ENCODE measurements around the gene KCNA3. TPM values are rescaled to one million over a fixed set of nuclear protein-coding genes. Genes with fewer than 3 reads are reported as not detected.

The KCNA3 gene
- total RNA-seq = 0.22 TPM
- long read RNA-seq = 0 reads

DNA sequence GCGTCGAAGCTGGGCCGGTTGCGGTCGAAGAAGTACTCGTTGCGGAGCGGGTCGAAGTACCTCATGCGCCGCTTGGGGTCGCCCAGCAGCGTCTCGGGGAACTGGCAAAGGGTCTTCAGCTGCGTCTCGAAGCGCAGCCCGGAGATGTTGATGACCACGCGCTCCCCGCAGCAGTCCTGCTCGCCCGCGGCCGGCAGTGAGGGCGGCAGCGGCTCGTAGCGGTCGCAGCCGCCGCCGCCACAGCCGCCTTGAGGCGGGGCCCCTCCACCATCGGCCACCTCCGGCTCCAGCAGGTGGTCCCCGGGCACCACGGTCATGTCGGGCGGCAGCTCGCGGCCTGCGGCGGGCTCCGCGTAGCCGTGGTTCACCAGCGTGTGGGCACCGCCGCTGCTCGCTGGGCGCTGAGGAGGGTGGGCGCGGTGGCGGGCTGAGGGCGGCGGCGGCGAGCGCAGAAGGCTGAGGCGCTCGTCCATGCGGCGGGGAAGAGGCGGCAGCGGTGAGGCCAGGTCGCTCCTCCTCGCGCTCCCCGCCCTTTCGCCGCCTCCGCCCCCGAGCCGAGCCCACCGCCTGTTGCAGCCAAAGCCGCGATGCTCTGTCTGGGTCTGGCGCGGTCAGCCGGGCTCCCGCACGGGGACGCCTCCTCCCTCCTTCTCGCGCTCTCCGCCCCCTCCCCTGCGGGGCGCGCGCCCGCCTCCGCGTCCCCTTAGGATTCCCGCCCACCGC is at the start of gene KCNA3:
Gene KCNA3 (minus strand): TSS at position 604 of the 723 bp plus-strand sequence. CDS start 131 bp downstream, at position 473.
- intact Hi-C loops (cut with micrococcal nuclease) = no loop called here

DNA sequence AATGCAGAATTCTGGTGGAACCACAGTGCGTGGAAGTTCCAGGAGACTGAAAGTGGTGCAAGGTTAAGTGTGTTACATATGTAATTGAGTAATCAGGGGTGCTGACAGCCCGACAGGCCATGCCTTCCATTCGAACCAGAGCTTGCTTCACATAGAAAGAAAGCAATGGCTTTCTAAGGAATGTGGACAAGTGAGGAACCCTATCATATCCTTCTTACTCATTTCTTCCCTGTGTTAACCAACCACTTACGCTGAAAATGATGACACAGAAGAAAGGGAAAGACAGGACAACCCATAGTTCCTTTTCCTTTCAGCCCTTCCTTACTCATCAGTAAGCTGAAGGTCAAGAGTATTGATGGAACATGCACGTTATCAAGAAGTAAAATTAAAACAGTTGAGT is 48.1 kb upstream of the KCNA3 start:
- Histone ChIP-seq H3K4me1 (peaks cover 7% of the 10 kb centered on the region), H3K27me3 (ENCODE audit: low read depth) (peaks cover 35% of the 10 kb centered on the region), H3K9me3 (replicated peaks) (no peaks in the 10 kb centered on the region), H3K27ac (replicated peaks) (no peak overlapping the region), H3K4me3 (no peak overlapping the region), H3K36me3 (no peaks in the 10 kb centered on the region)
- no peak for DNase-seq
- TF ChIP-seq, protein P1, sequence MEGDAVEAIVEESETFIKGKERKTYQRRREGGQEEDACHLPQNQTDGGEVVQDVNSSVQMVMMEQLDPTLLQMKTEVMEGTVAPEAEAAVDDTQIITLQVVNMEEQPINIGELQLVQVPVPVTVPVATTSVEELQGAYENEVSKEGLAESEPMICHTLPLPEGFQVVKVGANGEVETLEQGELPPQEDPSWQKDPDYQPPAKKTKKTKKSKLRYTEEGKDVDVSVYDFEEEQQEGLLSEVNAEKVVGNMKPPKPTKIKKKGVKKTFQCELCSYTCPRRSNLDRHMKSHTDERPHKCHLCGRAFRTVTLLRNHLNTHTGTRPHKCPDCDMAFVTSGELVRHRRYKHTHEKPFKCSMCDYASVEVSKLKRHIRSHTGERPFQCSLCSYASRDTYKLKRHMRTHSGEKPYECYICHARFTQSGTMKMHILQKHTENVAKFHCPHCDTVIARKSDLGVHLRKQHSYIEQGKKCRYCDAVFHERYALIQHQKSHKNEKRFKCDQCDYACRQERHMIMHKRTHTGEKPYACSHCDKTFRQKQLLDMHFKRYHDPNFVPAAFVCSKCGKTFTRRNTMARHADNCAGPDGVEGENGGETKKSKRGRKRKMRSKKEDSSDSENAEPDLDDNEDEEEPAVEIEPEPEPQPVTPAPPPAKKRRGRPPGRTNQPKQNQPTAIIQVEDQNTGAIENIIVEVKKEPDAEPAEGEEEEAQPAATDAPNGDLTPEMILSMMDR (IDR thresholded peaks at IDR 0.05; ENCODE audit: borderline replicate concordance) = no peak
- intact Hi-C loops (cut with micrococcal nuclease) = no loop called here

More for the DNA sequence above, at the start of gene KCNA3:
- no peaks in the 10 kb centered on the region for H3K36me3 ChIP-seq
- H3K27ac ChIP-seq (replicated peaks) = peak within 1 kb of the TSS; percentile 23
- DNase-seq = peak; percentile 19
- H3K27me3 ChIP-seq (ENCODE audit: low read depth) = peaks cover 90% of the 10 kb centered on the region
- no peaks in the 10 kb centered on the region for H3K9me3 ChIP-seq (replicated peaks)
- H3K4me3 ChIP-seq = peak within 1 kb of the TSS; percentile 73
- peaks cover 18% of the 10 kb centered on the region for H3K4me1 ChIP-seq
- TF ChIP-seq, protein P1 (IDR thresholded peaks at IDR 0.05; ENCODE audit: borderline replicate concordance) = no peak

DNA sequence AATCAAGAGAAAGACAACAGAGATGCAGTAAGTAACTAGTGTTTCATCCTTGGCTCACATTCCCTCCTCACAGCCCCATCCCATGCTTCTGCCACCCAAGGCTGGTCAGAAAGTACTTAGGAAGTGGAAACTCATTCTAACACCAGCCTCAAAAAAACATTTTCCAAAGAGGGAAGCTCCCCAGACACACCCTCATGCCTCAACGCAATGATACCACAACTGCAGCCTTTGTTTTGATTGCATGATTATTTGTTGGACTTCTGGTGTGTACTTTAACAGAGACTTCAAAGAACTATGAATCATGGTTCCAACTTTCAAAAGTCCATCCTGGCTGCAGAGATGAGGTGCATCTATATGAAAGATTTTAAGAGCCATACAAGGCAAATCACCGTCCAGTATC is 45.2 kb upstream of the KCNA3 start:
- Histone ChIP-seq H3K27me3 (ENCODE audit: low read depth) (peaks cover 15% of the 10 kb centered on the region), H3K4me3 (no peak overlapping the region), H3K27ac (replicated peaks) (no peak overlapping the region), H3K9me3 (replicated peaks) (no peaks in the 10 kb centered on the region), H3K4me1 (peaks cover 7% of the 10 kb centered on the region), H3K36me3 (no peaks in the 10 kb centered on the region)
- intact Hi-C loops (cut with micrococcal nuclease) = no loop called here
- DNase-seq = no peak
- TF ChIP-seq, protein P1 (IDR thresholded peaks at IDR 0.05; ENCODE audit: borderline replicate concordance) = no peak

DNA sequence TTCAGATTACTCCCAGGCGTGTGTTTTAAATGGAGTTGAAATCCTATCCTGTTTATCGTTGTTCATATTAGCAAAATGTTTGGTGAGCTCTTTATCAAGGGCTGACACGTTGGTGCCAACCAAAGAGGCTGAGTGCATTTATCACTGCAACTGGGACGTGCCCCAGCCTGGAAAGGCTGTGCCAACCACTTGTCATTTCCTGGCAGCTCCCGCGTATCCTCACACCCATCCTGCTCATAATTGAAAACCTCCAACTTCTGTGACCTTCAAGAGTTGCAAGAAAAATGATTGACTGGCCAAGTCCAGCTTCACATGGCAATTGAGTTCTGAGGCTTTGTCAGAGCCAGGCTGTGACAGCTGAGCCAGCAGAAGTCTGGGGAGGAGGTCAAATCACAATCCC is 43.7 kb upstream of the KCNA3 start:
- intact Hi-C loops (cut with micrococcal nuclease) = no loop called here
- TF ChIP-seq, protein P1 (IDR thresholded peaks at IDR 0.05; ENCODE audit: borderline replicate concordance) = no peak
- Histone ChIP-seq H3K4me1 (peaks cover 7% of the 10 kb centered on the region), H3K36me3 (no peaks in the 10 kb centered on the region), H3K4me3 (no peak overlapping the region), H3K27me3 (ENCODE audit: low read depth) (peaks cover under 1% of the 10 kb centered on the region), H3K9me3 (replicated peaks) (no peaks in the 10 kb centered on the region), H3K27ac (replicated peaks) (peak overlapping the region; percentile 58)
- peak; percentile 62 for DNase-seq

DNA sequence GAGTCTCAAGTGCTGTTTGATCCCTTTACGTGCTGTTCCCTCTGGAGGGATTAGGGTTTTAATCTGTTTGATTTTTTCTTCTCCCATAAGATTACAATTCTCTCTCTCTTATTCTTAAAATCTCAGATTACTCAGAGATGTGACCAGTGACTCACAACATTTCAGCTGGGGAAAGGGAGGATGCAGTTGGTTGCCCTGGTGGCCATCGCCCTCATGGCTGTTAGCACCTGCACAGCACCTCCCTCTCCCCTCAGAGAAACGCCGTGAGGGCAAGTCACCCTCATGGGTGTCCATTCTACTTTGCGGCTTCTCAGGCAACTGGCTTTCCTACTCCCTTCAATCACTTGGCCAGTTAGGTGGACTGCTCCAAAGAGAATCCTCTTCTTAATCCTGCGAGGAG is 42.4 kb upstream of the KCNA3 start:
- no peaks in the 10 kb centered on the region for H3K36me3 ChIP-seq
- DNase-seq = no peak
- H3K4me1 ChIP-seq = peaks cover 7% of the 10 kb centered on the region
- H3K4me3 ChIP-seq = no peak overlapping the region
- intact Hi-C loops (cut with micrococcal nuclease) = no loop called here
- no peak overlapping the region for H3K27ac ChIP-seq (replicated peaks)
- H3K27me3 ChIP-seq (ENCODE audit: low read depth) = no peaks in the 10 kb centered on the region
- TF ChIP-seq, protein P1 (IDR thresholded peaks at IDR 0.05; ENCODE audit: borderline replicate concordance) = no peak
- no peaks in the 10 kb centered on the region for H3K9me3 ChIP-seq (replicated peaks)
